Stimulated activated CD8-positive, alpha-beta memory T cell treated with anti-CD3 and anti-CD28 coated beads, Interleukin-4, amount 100 ng/mL, for 24 hours (primary cell): ENCODE data around the gene RNASEH2B.

Experiments
- DNase-seq: peaks from one replicate; pipeline ENCODE4 v3.0.0-alpha.2; 2020; ENCODE audit warnings: low read depth

The RNASEH2B gene

DNA sequence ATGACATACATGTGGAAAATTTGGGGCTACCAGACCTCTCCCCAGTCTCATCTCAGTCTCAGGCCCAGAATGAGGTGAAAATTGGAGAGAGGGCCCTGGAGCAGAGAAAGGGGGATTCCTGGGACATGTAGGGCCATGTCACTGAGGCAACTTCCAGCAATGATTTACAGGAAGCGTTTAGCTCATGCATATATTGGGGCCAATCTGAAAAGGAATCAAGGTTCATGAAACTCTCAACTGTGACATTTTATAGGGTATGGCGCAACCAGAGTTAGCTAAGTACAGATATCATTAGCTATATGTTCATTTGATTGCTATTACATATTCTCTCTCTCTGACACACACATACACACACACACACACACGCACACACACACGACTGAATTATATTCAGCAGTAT is 86.3 kb downstream of the RNASEH2B start:
- DNase-seq: no peak

GRCh38 chr13:50998326-50998725 is 88.7 kb downstream of the RNASEH2B start:
- DNase-seq: no peak

DNA sequence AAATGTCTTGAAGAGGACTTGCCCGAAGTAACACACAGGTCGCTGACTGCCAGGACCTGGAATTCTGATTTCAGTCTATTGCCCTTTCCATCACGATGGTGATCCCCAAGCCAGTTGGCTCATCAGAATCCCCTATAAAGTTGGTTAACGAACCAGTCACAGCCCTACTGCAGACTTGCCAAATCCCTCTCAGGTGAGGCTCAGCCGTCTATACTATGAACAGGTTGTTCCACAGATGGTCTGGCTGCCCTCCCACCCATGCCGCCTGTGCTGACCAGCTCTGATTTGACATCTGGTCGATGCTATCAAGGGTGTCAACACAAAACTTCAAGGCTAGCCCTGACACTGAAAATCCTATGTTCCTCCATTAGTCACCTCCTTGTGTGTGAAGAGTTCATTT is 90.0 kb downstream of the RNASEH2B start:
- no peak for DNase-seq

DNA sequence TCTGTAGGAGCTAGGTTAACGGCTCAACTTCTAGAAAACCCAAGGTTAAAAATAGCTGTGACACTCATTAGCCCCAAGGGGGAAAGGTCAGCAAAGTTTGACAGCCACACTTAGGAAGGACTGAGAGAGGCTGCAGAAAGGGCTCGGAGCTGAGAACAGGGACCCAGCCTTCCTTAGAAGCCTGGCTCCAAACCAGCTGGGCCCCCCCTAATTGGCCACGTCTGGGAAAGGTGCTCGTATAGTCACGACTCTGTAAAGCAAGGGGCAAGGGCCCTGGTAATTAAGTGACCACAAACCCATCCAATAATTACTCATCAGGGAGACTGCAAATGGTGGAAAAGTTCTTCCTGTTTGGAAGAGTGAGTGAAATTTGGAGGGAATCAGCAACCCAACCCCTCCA is 90.5 kb downstream of the RNASEH2B start:
- no peak for DNase-seq

GRCh38 chr13:51000571-51001260 is 91.1 kb downstream of the RNASEH2B start:
- DNase-seq: no peak

- no peak for DNase-seq
Observed at GRCh38 chr13:51001335-51001734, 91.7 kb downstream of the RNASEH2B start.

GRCh38 chr13:51002736-51003135 is 93.1 kb downstream of the RNASEH2B start:
- no peak for DNase-seq

- no peak for DNase-seq
Observed at GRCh38 chr13:51003642-51004041, 94.1 kb downstream of the RNASEH2B start.

DNA sequence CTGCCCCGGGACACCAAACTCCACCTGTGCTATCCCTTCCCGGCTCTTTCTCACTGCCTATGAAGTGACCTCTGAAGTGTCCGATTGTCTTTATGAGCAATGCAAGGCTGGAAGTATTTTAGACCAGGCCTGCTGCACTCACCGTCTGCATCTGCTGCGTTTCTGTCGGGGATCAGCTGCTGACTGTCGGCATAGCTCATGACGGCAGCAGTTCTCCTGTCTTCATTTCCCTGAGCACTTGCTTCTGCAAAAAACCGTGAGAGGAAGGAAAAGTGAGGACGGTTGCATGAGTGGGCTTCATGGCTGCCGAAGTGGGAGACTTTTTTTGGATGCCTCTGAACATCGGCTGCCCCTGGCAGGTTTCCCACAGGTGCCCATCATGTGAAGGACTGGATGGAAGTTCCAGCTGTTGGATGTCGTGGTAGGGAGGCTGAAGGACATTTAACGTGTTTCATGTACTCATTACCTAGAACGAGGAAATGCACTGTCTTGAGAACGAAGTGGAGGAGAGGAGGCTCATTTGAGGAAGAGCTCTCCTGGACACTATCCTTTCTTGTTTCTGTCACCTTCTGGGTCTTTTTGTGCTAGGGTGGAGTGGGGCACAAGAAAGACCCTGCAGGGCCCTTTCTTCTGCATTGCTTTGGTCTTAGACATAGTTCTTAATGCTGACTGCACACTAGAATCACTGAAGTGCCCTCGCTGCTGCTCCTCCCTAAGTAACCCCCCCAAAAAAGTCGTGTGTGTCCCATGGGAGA is 94.7 kb downstream of the RNASEH2B start:
- no peak for DNase-seq

DNA sequence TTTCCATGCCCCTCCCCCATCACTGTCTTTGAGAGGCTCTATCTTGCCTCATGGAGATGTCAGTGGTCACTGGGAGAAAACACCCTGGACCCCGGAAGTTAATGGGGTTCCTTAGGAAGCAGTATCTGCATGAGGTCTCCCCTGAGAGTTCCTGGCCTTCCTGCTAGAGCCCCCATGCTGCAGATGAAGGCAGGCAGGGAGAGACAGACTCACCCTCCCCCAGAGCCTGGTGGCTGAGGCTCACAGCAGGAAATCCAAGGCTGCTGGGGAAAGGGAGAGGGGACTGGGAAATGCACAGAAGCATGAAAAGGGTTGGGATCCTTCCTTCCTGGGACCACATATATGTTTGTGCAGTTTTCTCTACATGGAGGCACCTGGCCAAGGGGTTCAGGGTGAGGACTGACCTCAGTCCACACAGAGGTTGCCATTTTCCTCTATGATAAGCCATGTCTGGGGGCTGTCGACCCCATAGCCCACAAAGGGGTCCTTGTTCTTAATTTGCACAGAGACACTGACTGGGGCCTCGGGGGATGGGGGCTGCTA is 95.4 kb downstream of the RNASEH2B start:
- DNase-seq: no peak

- no peak for DNase-seq
Observed at GRCh38 chr13:51005566-51005965, 96.0 kb downstream of the RNASEH2B start.
